Adrenal gland (tissue), 5 donors: ENCODE measurements around the gene NACC2.

Source experiments
- POLR2A ChIP-seq, 2 donors: fragments of 450-650 bp; IDR thresholded peaks; one replicate each; pipeline ENCODE4 v1.6.1; 2017; ENCODE audit warnings: antibody characterized with exemption in 2 of 2, mild to moderate bottlenecking in 2 of 2, moderate library complexity in 1 of 2
- TF ChIP-seq, protein P1 (sequence below), 6 experiments: fragments of 450-650 bp in 4 of 6; fragments of 200-600 bp in 2 of 6; sonication (generic) in 1 of 6; IDR thresholded peaks; 1 replicate in 5 of 6; 2 replicates in 1 of 6; pipeline versions ENCODE4 v1.5.1 to v1.8.0; 2016 to 2021; ENCODE audit warnings: antibody characterized with exemption in 6 of 6, mild to moderate bottlenecking in 2 of 6, moderate library complexity in 1 of 6
- donor health status: DM: no; HTN: no; CAD: no.

- TF ChIP-seq, protein P1, sequence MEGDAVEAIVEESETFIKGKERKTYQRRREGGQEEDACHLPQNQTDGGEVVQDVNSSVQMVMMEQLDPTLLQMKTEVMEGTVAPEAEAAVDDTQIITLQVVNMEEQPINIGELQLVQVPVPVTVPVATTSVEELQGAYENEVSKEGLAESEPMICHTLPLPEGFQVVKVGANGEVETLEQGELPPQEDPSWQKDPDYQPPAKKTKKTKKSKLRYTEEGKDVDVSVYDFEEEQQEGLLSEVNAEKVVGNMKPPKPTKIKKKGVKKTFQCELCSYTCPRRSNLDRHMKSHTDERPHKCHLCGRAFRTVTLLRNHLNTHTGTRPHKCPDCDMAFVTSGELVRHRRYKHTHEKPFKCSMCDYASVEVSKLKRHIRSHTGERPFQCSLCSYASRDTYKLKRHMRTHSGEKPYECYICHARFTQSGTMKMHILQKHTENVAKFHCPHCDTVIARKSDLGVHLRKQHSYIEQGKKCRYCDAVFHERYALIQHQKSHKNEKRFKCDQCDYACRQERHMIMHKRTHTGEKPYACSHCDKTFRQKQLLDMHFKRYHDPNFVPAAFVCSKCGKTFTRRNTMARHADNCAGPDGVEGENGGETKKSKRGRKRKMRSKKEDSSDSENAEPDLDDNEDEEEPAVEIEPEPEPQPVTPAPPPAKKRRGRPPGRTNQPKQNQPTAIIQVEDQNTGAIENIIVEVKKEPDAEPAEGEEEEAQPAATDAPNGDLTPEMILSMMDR (IDR thresholded peaks at IDR 0.05), result no peak
- no peak for TF ChIP-seq POLR2A (IDR thresholded peaks at IDR 0.05)
These were observed 63.1 kb downstream of the NACC2 start for GRCh38 chr9:136031741-136032730.
